Measurements from ENCODE around the gene PUM1.

Gene PUM1

GRCh38 chr1:30906631-30907441, 158.7 kb downstream of the PUM1 start:
- DNase-seq (ENCODE audit: low read depth in 2 of 2) = no peak

- no peak for DNase-seq (ENCODE audit: low read depth in 2 of 2)
Measured at GRCh38 chr1:30905916-30906620, 159.4 kb downstream of the PUM1 start.

- DNase-seq (ENCODE audit: low read depth in 2 of 2) = no peak
Measured at GRCh38 chr1:30905403-30905802, 160.1 kb downstream of the PUM1 start.

GRCh38 chr1:30904962-30905335, 160.6 kb downstream of the PUM1 start:
- no peak for DNase-seq (ENCODE audit: low read depth in 2 of 2)

GRCh38 chr1:30904191-30904961, 161.1 kb downstream of the PUM1 start:
- DNase-seq (ENCODE audit: low read depth in 2 of 2) = no peak

GRCh38 chr1:30903343-30904034, 162.0 kb downstream of the PUM1 start:
- DNase-seq (ENCODE audit: low read depth in 2 of 2) = no peak

- DNase-seq (ENCODE audit: low read depth in 2 of 2) = no peak
Measured at GRCh38 chr1:30902593-30903290, 162.8 kb downstream of the PUM1 start.

- no peak for DNase-seq (ENCODE audit: low read depth in 2 of 2)
Measured at GRCh38 chr1:30901798-30902581, 163.5 kb downstream of the PUM1 start.

GRCh38 chr1:30900931-30901560, 164.5 kb downstream of the PUM1 start:
- no peak for DNase-seq (ENCODE audit: low read depth in 2 of 2)

GRCh38 chr1:30900486-30900885, 165.0 kb downstream of the PUM1 start:
- no peak for DNase-seq (ENCODE audit: low read depth in 2 of 2)

- no peak for DNase-seq (ENCODE audit: low read depth in 2 of 2)
Measured at GRCh38 chr1:30899577-30900389, 165.7 kb downstream of the PUM1 start.

GRCh38 chr1:30898031-30898815, 167.3 kb downstream of the PUM1 start:
- no peak for DNase-seq (ENCODE audit: low read depth in 2 of 2)

GRCh38 chr1:30896905-30897304, 168.6 kb downstream of the PUM1 start:
- no peak for DNase-seq (ENCODE audit: low read depth in 2 of 2)

- no peak for DNase-seq (ENCODE audit: low read depth in 2 of 2)
Measured at GRCh38 chr1:30895944-30896660, 169.4 kb downstream of the PUM1 start.

GRCh38 chr1:30895382-30895943, 170.1 kb downstream of the PUM1 start:
- DNase-seq (ENCODE audit: low read depth in 2 of 2) = no peak

- no peak for DNase-seq (ENCODE audit: low read depth in 2 of 2)
Measured at GRCh38 chr1:30894508-30894973, 171.0 kb downstream of the PUM1 start.

All from stimulated activated CD4-positive, alpha-beta T cell treated with anti-CD3 and anti-CD28 coated beads, Interleukin-1b, Interleukin-23, amount 100 ng/mL, for 1 hour (primary cell).